CD4-positive, alpha-beta T cell treated with Interferon alpha-2 for 1 hour (primary cell): ENCODE results near the gene CALY.
"Not testable (repeated sequence)": the region's sequence is repeated elsewhere in the genome, so short reads cannot be mapped to it uniquely, and the experiment has no call there.

Source experiments
- DNase-seq, 2 donors: peaks; one replicate each; pipeline ENCODE4 v3.0.0-alpha.2; 2020 to 2022

CALY gene, protein sequence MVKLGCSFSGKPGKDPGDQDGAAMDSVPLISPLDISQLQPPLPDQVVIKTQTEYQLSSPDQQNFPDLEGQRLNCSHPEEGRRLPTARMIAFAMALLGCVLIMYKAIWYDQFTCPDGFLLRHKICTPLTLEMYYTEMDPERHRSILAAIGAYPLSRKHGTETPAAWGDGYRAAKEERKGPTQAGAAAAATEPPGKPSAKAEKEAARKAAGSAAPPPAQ

DNA sequence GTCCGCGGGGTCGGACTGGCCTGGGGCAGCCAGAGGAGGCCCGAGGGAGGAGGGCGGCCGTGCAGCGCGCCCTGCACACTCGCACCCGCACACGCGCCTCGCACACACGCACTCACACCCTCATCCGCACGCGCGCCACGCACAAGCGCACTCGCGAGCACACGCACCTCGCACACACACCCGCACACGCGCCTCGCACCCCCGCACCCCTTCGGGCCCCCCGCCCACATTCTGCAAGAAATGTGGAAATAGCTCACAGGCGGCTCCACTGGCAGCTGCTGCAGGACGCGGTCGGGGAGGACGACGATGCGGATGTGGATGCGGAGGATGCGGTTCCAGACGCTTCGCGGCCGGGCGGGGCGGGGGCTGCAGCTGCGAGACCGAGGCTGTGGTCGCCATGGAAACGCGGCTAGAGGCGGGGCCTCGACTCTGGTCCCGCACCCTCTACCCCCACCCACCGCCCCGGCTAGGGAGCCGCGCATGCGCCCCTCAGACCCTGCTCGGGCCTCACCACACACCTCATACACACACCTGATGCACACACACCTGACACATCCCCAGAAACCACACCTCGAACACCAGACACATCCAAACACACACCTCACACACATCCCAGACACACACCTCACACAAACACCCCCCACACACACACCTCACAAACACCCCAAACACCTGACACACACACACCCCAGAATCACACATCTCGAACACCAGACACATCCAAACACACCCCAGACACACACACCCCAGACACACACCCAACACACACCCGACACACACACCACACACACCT is at the start of gene CALY:
Gene CALY, minus strand, starts transcription at position 320 of the 793 bp plus-strand sequence. CDS start 7,907 bp downstream, outside the sequence.
- DNase-seq, result peak; percentile 88 to 91

DNA sequence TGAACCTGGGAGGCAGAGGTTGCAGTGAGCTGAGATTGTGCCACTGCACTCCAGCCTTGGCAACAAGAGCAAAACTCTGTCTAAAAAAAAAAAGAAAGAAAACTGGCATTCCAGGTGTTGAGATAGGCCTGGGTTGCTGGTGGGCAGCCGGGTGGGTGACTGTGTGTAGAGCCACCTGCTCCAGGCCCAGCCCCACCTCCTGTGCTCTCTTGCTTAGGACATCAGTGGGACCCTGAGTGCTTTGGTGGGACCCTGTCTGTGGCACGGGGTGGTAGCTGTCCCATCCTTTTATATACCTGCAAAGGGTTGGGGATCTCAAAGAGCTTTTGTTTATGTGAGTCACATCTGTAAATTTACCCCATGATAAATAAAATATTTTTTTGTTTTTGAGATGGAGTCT is 48.5 kb upstream of the CALY start:
- no peak for DNase-seq

DNA sequence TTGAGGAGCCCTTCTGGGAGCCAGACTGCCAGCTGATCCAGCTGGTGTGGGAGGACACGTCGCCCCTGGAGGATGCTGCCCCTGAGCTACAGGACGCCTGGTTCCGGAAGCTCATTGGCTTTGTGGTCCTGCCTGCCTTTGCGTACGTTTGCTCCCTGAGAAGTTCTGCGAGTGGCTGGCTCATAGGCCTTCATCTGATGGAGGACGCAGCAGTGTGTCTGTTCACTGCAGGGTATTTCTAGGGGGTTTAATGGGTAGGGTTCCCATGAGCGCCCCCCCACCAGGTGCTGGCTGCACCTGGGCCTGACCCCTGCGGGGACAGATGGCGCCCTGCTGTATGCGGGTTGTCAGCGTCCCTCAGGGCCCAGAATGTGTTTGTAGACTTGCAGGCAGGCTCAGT is 47.4 kb upstream of the CALY start:
- DNase-seq, result no peak

DNA sequence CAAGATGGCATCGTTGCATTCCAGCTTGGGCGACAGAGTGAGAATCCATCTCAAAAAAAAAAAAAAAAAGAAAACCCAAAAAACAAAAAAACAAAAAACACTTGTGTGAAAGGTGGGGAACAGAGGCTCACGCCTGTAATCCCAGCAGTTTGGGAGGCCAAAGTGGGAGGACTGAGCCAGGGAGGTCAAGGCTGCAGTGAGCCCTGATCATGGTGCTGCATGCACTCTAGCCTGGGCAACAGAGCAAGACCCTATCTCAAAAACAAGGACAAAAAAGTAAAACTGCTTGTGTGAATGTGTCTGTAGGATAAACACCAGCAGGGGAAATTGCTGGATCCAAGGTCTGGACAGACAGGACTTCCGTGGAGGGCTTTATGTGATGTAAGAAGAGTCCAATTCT is 46.9 kb upstream of the CALY start:
- DNase-seq, result no peak

DNA sequence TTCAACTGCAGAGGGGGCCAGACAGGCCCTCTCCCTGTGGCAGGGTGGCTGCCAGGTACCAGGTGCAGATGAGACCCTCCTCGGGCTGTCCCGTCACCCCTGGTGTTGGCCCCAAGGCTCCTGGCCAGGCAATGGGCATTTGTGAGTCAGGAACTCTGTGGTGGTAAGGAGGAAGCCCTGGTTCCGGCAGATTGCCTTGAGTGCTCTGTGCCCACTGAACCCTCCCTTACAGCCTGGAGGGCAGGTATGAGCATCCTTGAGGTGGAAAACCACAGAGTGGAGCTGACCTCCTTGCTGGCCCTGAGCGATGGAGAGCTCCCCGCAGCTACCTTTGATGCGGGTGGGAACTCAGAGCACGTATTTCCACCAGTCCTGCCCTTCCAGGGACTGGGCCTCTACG is 44.3 kb upstream of the CALY start:
- no peak for DNase-seq

DNA sequence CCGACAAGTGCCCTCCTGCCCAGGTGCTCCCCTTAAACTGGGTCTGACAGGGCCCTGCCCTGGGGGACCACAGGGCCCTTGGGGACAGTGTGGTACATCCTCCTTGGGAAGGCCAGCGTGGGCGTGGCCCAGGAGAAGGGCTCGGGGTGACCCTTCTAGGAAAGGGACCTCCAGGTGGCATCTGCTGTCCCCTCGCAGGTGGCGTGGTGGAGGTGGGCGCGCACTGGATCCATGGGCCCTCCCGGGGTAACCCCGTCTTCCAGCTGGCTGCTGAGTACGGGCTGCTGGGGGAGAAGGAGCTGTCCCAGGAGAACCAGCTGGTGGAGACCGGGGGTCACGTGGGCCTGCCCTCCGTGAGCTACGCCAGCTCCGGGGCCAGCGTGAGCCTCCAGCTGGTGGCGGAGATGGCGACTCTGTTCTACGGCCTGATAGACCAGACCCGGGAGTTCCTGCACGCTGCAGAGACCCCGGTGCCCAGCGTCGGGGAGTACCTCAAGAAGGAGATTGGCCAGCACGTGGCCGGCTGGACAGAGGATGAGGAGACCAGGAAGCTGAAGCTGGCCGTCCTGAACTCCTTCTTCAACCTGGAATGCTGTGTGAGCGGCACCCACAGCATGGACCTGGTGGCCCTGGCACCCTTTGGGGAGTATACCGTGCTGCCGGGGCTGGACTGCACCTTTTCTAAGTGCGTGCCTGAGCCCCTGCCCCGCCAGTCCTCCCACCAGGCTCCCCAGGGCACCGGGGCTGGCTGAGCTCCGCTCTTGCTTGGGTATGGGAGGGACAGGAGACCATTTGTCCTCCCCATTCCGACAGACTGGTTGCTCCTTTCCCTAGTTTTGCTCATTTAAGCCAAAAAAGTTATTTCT is 43.3 kb upstream of the CALY start:
- DNase-seq, result no peak

DNA sequence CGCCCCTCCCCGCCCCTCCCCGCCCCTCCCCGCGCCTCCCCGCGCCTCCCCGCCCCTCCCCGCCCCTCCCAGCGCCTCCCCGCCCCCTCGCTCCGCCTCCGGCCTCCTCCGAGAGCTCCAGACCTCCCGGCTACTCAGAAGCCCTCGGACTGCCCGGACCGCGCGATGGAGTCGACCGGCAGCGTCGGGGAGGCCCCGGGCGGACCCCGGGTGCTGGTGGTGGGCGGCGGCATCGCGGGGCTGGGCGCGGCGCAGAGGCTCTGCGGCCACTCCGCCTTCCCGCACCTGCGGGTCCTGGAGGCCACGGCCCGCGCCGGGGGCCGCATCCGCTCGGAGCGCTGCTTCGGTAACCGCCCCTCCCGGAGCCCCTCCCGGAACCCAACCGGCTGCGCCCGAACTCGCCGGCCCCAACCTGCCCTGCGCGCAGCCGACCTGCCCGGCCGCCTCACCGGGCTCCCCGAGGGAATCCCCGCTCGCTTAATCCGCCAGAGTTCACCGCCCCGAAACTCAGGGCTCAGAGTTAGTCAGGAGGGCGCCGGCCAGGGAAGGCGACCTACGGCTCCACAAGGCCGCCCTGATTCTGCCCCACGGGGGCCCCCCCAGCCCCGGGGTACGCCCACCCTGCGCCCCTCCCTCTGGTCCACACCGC is 42.6 kb upstream of the CALY start, which contains the start of gene PAOX:
Gene PAOX, plus strand, starts transcription at position 111 of the 649 bp plus-strand sequence. Its CDS starts 55 bp downstream, at position 166.
- peak; percentile 61 to 75 for DNase-seq

DNA sequence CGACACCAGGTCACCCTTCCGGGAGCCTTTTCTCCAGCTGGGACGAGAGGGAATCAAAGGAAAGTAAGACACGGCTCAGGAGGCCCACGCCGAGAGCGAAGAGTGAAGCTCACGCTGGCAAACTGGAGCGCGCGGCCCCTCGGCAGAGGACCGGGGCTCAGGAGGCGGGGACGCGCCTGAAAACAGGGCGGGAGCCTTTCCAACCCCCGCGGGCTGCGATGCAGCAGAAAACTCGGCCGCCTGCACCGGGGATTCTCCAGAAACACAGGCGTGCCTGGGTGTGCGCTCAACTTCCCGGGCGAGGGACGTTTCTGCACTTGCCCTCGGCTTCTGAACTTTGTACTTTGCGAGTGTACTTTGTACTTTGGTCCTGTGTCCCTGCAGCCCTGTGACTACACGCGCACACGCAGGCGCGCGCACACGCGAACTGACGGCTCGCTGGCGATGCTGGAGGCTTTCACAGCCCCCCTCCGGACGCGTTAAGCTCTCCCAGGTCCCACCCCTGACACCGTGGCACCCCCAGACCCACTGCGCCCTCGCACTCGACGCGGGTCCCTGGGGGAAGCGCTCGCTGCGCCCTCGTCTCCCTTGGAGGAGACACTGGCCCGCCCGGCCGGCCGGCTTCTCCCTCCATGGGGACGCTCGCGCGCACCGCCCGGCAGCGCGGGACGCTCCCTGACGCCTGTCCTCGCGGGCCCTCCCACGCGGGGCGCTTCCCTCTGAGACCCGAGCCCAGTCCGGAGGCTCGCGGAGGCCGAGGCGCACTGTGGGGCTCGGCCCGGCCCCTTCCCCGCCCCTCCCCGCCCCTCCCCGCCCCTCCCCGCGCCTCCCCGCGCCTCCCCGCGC is 41.8 kb upstream of the CALY start:
- DNase-seq, result peak; percentile 37 to 62

DNA sequence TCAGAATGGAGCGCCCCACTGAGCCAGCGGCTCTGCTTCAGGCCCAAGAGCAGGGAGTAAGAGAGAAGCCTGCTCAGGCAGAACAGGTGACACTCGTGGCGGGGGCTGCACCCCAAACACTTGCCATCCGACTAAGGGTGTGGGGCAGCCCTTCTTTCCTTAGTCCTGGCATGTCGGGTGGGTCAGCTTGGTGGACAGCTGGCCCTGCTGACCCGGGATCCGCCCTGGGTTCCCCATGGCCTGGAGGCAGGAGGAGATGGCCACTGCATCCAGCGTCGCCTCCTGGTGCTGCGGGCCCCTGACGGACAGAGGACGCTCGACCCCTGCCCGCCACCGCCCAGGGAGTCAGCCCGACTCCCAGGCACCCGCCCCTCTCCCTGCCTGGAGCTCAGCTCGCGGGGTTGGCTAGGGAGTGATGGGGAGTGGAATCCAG is 41.1 kb upstream of the CALY start:
- no peak for DNase-seq

DNA sequence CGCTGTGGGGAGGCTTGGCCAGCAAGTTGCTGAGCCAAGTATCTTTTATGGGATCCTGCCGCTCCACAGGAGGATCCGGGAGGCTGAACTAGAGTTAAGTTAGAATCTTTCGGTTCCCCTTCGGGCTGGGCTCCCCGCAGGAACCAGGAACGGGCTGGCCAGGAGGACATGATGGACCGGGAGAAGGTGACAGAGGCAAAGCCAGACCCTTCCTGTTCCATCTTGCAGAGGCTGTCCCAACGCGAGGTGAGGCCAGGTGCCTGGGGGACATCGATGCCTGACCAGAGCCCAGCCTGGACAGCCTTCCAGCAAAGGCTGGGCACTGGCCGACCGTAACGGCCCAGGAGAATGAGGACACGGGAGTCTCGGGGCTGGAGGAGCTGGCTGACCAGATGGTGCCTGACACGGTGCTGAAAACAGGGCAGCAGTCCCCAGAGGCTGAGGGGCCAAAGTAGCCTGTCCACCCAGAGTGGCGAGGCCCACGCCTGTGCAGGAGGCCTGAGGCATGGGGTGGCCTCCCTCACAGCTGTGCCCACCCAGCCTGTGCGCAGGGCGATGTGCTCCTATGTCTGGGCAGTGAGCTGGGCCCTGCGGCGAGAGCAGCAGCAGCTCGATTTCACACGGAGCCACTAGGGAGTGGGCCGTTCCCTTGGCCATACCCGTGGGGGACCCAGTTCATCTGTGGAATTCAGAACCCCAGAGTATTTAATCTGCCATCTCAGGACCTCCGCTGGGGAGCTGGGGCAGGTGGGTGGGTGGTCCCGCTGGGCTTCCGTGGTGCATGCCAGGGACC is 40.5 kb upstream of the CALY start:
- DNase-seq, result no peak

DNA sequence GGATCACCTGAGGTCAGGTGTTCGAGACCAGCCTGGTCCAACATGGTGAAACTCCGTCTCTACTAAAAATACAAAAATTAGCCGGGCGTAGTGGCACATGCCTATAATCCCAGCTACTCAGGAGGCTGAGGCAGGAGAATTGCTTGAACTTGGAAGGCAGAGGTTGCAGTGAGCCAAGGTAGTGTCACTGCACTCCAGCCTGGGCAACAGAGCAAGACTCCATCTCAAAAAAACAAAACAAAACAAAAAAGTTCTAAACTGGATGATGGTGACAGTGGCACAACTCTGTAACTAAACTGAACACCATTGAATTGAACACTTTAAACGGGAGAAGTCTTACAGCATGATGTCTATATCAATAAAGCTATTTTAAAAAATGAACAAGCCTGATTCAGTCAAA is 39.5 kb upstream of the CALY start:
- DNase-seq, result not testable (repeated sequence)

DNA sequence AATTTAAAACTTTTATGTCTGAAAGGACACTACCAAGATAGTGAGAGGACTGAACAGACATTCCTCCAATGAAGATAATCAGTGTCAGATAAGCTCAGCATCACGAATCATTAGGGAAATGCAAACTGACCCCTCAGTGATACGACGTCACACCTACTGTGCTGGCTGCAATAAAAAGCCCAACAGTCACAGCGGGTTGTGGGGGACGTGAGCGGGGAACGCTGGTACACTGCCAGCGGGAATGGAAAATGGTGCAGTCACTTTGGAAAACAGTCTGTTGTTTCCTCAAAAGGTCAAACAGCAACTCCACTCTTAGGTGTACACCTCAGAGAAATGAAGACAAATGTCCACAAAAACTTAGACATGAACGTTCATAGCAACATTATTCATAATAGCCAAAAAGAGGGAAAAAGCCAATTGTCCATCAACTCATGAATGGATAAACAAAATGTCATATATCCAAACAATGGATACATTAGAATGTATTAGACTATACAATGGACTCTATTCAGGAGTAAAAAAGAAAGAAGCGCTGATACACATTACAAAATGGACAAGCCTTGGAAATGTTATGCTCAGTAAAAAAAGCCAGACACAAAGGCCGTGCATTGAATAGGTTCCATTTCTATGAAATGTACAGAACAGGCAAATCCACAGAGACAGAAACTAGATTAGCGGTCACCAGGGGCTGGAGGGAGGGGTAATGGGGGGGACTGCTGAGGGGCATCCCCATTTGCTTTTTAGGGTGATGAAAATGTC is 38.8 kb upstream of the CALY start:
- no peak for DNase-seq

DNA sequence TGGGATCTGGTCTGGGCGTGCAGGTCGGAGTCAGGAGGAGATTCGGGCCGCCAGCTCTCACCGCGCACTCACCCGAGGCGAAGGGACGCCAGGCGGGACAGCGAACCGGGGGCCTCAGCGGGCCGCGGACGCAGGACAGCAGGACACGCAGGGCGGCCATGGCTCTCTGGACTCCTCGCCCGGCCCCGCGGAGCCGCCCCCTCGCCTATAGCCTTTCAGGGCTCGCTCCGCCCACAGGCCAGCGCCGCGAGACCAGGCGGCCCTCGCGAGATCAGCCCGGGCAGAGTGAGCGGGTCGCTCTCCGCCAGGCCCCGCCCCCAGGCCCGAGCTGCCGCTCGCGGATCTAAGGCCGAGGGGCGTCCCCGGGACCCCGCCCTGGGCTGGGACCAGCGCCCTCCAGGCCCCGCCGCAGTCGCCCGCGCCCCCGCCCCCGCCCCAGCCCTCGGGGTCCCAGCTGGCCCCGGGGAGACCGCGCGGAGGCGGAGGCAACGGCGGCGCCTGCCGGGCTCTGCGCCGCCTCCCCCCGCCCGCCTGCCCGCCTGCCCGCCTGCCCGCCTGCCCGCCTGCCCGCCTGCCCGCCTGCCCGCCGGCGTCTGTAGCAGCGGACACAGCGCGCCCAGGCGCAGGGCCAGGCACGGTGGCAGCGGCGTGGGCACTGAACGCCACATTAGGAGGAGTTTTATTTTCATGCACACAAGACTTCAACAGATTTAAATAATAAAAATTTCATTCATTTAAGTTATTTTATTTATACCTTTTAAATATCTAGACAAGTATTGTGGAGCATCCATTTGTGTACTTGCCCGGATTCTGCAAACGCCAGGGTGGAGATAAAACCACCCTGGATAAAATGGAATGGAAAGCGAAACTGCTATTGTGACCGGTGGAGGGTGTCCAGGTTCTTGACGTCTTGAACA is 36.7 kb upstream of the CALY start, which contains the start of gene ECHS1:
Gene ECHS1, minus strand, starts transcription at position 181 of the 917 bp plus-strand sequence. Its CDS starts 21 bp downstream, at position 160.
- DNase-seq, result peak; percentile 91 to 94

DNA sequence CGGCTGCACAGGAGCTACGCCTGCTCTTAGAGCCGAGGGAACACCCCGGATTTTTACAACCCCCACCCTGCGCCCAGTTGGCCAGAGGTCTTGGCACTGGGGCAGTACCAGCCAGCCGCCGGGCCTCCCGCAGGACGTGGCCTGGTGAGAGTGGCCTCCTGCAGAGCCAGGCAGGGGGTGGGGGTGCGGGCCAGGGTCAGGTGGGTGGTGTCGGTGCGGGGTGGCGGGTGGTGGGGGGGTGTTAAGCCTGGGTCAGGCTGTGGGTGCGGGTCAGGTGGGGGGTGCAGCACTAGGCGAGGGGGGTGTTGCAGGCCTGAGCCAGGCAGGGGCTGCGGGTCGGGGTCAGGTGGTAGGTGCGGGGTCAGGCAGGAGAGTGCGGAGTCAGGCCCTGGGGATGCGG is 35.8 kb upstream of the CALY start:
- DNase-seq, result no peak

DNA sequence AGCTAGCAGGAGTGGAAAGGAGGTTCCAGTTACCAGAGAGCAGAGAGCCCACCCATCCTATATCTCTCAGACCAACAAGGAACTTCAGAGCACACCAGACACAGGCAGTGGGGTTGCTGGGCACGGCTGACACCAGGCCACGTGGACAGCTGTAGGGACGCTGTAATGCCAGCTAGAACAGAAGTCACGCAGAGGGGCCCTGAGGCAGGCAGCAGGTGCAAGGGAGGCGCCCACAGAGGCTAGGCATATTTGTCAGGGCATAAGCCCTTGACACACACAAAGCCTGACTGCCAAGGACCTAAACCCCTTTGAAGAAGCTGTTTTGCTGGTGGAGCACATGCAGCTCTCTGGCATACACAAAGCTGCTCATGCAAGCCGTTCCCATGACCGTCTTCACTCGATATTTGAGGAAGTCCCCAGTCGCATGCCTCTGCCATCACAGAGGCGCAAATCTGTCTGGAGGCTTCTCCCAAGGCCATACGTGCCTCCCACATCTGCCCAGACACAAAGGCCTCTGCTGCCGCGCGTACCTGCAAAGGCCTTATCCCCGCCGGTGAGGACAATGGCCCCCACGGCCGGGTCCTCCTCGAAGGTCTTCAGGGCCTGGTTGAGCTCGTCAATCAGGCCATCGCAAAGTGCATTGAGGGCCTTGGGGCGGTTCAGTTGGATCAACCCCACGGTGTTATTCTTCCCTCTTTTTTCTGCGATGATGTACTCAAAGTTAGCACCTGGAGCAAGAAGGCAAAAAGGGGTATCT is 33.5 kb upstream of the CALY start:
- DNase-seq, result no peak

DNA sequence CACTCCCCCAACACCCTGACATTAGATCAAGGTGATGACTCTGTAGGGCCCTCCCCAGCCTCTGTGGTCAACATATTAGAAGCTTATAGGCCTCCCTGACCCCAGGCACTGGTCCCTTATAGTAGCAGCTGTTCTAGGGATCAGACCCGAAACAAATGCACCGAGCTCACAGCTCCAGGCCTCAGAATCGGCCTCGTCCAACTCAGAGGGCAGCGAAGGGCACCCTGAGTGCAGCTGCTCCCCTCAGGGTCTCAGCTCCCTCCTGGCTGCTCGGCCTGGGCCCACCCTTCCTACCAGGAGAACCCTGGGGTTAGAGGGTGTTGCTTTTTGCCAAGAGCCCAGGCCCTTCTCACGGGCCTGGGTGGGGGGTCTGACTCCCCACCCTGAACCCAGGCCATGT is 31.5 kb upstream of the CALY start:
- DNase-seq, result no peak

DNA sequence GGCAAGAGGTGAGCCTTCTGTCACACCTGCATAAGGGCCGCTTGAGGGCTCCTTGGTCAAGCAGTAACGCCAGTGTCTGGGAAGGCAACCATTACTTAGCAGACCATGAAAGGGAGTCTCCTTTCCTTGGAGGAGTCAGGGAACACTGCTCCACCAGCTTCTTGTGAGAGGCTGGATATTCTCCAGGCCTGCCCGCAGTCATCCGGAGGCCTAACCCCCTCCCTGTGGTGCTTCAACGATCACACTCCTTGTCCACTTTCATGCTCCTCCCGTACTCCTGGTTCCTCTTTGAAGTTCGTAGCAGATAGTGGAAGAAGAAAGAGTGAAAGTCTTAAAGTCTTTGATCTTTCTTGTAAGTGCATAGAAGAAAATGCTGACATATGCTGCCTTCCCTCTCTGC is 30.8 kb upstream of the CALY start:
- not testable (repeated sequence) for DNase-seq

DNA sequence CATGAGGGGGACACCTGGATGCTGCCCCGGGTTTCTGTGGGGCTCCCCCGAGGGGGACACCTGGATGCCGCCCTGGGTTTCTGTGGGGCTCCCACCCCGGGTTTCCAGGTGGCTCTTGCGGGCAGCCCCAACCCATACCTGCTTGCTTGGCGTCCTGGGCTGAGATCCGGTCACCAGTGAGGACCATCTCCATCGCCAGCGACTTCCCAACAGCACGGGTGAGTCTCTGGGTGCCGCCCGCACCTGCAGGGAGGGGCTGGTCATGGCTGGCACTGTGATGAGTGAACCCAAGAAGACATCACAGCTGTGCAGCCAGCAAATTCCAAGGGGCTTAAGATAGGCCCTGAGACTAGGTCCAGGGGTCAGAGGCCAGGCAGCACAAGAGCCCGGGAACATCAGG is 30.1 kb upstream of the CALY start:
- no peak for DNase-seq
